DMS53 treated with DMSO at 0.1 percent for 48 hours (cell line): Measurements from ENCODE around the gene C11orf68.
"Not testable (repeated sequence)": the region's sequence is repeated elsewhere in the genome, so short reads cannot be mapped to it uniquely, and the experiment has no call there.

ENCODE experiments used
- DNase-seq: peaks from one replicate; lab custom pipeline; 2025; ENCODE audit not compliant: unreplicated experiment; lab: John Stamatoyannopoulos, UW

The C11orf68 gene

GRCh38 chr11:65915101-65915820 lies 3.6 kb downstream of the C11orf68 start:
- no peak for DNase-seq

- DNase-seq = no peak
Observed at GRCh38 chr11:65912845-65913244, 6.0 kb downstream of the C11orf68 start.

DNA sequence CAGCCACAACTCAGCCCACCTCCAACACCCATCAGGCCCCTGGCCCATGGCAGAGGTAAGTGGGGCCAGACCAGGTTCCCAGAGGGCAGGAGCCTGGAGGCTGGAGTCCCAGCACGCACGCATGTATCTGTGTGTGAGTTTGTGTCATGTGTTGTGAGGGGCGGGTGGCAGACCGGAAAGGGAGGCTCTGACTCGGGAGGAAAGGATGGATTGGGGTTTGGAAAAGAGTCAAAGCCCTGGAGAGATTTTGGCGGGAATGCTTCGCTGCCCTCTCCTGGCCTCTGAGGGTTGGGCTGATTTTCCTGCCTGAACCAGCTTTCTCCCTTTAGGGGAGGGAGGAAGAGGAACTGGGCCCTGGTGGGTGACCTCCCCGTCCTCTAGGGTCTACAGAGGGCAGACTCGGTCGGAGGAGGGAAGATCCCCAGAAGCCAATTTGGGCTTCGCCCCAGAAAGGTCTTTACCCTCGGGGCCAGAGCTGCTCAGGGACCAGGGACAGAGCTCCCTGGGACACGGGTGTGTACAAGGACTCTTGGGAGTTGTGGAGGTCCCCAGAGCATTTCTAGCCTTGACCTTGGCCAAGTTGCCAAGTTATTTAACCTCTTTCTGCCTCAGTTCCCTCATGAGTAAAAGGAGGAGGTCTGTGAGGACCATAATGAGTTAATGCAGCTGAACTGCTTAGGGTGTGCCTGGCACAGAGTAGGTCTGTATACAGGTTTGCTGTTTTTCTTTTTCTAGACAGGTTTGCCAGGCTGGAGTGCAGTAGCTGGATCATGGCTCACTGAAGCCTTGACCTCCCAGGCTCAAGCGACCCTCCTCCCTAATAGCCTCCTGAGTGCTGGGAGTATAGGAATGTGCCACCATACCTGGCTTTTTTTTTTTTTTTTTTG lies 6.9 kb downstream of the C11orf68 start:
- no peak for DNase-seq

DNA sequence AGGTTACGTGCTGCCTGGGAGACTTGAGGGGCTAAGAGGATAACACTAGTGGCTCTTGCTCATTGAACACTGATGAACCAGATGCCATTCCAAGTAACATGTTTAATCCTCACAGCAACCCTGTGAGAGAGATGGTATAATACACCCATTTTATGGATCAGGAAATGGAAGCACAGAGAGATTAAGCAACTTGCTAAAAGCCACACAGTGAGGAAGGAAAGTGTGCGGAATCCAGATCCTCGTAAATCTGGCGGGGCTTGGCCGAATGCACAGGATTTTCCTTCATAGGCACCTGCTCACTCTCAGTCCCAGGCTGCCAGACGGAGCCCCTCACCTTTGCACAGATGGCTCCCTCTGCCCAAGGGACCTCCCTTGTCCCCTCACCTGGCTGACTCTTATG lies 11.0 kb downstream of the C11orf68 start:
- no peak for DNase-seq

DNA sequence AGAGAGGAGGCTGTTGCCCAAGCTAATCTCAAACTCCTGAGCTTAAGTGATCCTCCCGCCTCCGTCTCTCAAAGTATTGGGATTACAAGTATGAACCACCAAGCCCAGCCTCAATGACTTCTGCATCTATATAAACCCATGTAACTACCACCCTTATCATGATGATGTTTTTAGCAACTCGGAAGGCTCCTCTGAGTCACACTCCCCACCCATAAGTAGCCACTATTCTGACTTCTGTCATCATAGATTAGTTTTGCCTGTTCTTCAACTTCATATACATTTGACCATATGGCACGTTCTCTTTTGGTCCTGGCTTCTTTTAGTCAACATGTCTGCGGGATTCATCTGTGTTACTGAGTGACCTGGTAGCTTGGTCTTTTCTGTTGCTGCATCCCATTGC lies 12.3 kb downstream of the C11orf68 start:
- no peak for DNase-seq

DNA sequence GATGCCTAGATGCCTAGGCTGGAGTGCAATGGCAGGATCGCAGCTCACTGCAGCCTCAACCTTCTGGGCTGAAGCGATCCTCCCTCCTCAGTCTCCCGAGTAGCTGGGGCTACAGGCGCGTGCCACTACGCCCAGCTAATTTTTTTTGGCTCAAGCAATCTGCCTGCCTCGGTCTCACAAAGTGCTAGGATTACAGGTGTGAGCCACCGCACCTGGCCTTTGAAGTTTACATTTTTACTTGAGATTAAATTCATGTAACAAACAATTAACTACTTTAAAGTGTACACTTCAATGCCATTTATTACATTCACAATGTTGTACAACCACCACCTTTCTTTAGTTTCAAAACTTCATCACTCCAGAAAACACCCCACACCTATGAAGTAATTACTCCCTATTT lies 15.1 kb downstream of the C11orf68 start:
- no peak for DNase-seq

- DNase-seq = no peak
Observed at GRCh38 chr11:65903068-65903481, 15.8 kb downstream of the C11orf68 start.

DNA sequence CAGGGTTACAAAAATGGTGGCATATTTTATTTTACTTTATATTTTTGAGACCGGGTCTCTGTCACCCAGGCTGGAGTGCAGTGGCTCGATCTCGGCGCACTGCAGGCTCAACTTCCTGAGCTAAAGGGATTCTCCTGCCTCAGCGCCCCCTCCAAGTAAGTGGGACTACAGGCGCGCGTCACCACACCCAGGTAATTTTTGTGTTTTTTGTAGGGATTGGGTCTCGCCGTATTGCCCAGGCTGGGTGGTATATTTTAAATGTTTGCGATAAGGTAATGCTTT lies 18.0 kb downstream of the C11orf68 start:
- DNase-seq = no peak

DNA sequence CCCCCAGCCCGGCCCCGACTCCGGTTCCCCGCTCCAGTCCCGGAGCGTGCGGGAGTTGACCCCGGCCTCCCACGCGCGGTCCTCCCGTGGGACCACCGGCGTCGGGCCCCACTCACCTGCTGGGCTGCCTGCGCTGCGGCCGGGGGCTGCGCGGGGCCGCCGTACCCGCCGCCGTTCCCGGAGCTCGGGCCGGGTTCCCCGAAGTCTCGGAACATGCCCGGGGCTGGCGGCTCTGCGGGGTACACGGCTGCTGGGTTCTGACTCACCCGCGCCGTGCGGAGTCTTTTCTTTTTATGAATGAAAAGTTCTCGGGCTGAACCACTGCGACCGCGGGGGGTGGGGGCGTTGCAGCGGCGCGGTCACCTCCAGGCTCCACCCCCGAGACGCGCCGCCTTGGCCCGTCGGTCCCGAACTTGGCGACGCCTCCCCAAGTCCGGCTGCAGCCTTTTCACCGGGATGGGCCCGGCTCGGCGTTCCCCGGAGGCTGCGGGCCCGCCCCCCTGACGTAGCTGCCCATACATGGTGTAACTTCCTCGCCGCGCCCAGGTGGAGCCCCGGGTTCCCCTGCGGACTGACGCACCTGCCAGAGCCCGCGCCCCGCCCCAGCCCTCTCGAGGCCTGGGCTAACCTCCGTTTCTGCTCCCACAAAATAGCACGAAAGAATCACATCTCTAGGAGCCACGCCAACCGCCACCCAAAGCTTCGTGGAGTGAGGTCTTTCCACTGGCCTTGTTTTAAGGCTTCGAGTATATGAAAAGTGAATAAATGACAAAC lies 18.6 kb downstream of the C11orf68 start, which contains the start of gene FOSL1:
Gene FOSL1, minus strand, starts transcription at position 264 of the 774 bp plus-strand sequence. Its CDS starts 49 bp downstream, at position 215.
- DNase-seq = peak; percentile 91

- DNase-seq = peak; percentile 34
Observed at GRCh38 chr11:65899356-65900124, 19.3 kb downstream of the C11orf68 start.

DNA sequence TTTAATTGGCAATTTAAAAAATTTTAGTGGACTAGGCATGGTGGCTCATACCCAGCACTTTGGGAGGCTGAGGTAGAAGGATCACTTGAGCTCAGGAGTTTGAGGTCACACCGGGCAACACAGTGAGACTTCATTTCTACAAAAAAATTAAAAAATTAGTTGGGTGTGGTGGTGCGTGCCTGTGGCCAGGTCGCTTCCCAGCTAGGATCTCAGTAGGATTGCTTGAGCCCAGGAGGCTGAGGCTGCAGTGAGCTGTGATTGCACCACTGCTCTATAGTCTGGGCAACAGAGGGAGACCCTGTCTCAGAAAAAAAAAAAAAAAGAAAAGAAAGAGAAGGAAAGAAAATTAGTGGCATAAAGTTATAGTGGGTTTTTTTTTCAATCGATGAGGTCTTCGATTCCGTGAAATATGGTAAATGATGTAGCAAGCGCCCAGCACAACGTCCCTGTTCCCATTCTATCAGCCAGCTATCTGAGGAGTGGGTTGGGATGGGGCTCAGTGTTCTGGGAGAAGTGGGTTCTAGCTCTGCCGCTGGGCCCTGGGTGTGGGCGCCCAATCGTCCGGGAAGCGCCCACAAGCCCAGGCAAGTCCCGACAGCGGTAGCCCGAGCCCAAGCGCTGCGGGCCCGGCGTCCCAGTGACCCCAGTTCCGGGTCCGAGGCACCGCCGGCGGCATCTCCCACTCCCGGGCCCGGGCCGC lies 20.1 kb downstream of the C11orf68 start:
- DNase-seq = no peak

DNA sequence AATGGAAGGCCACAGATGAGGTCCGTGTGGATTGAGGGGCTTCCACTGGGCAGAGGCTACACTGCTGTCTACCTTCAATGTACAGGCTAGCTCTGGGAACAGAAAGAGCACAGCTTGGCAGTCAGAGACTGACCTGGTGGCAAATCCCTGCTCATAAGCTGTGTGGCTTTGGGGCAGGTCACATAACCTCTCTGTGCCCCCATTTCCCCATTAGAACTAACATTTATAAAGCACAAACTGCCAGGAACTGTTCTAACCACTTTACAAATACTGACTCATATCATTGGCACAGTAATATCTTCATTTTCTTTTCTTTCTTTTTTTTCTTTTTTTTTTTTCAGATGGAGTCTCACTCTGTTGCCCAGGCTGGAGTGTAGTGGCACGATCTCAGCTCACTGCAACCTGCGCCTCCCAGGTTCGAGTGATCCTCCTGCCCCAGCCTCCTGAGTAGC lies 21.8 kb downstream of the C11orf68 start:
- no peak for DNase-seq

- DNase-seq = no peak
Observed at GRCh38 chr11:65896034-65896999, 22.5 kb downstream of the C11orf68 start.

DNA sequence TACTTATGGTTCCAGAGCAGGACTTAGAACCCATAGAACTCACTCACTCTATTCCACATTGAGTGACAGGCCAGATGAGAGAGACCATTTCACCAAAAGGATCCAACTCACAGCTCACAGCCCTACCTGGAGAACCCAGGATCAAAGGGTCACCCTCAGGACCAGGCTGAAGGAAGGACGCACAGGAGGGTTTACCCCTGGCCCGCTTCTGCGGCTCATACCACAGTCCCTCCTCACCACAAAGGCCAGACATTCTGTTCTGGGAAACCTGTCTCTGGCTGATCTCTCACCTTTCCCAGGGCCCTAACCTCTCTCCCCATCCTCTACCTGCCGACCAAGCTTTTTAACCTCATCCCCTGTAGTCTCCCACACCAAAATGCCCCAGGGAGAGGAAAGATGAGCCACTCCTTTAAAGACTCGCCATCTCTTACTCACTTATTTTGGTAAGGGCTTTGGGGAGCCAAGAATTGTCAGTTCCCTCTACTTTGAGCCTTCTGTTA lies 23.3 kb downstream of the C11orf68 start:
- DNase-seq = no peak

- DNase-seq = no peak
Observed at GRCh38 chr11:65894034-65894591, 24.7 kb downstream of the C11orf68 start.

DNA sequence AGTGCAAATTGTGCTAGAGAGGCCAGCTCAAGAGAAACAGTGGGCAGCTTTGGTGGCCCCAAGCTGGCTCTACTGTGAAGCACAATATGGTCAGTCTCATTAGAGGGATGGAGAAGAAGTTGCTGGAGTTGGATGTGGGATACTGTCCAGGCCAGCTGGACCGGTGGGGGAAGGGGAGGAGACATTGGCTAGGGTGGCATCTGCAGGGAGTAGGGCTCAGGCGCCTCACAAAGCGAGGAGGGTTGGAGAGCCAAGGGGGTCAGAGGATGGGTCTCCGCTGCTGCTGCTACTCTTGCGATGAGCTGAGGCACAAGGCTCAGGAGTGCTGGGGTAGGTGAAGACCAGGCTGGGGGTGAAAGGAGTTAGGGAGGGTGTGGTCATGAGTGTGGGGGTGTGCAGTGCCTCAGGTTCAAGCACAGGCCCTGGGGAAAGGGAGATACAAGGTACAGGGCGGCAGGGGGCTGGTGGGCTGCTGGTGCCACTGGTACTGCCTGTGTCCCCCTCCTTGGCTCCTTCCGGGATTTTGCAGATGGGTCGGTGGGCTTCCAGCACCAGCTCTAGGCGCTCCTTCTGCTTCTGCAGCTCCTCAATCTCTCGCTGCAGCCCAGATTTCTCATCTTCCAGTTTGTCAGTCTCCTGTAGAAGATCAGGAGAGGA lies 26.1 kb downstream of the C11orf68 start:
- DNase-seq = no peak

DNA sequence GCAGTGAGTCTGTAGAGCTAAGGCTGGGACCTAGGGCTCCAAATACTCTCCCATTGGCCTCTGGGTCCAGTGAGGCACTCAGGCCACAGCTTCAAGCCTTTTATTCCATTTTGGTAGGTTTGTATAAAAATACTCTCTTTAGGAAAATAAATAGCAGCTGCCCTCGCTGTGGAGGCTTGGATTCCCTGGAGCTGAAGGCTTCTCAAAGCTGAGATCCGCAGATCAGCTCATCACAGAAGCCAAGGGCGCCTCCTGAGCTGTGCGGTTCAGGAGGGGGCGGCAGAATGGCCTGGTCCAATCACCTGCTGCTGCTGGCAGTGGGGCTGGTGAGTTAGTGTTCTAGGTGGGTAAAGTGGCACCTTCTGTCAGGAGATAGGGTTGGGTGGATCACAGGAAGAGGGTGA lies 26.7 kb downstream of the C11orf68 start:
- not testable (repeated sequence) for DNase-seq
